ENCODE results near the gene CDH20.

CDH20 gene

GRCh38 chr18:61334491-61334850 is 1.2 kb downstream of the CDH20 start:
- H3K9me3 ChIP-seq (ENCODE audit: control insufficient read depth, insufficient read depth, low read length): no peaks in the 10 kb centered on the region; the same call in 1 of the 2 replicates
- H3K9me2 ChIP-seq (replicated peaks; ENCODE audit: control insufficient read depth, low read length): no peaks in the 10 kb centered on the region
- H3K36me3 ChIP-seq (ENCODE audit: control insufficient read depth, low read length): no peaks in the 10 kb centered on the region
- H3K4me2 ChIP-seq (ENCODE audit: low read length): no peak overlapping the region
- no peaks in the 10 kb centered on the region for H3K79me2 ChIP-seq (ENCODE audit: control insufficient read depth, low read length)
- H3K27ac ChIP-seq (ENCODE audit: low read depth, low read length): no peak overlapping the region
- TF ChIP-seq CTCF (IDR thresholded peaks at IDR 0.05; ENCODE audit: low read depth, low read length, poor library complexity, severe bottlenecking) (no peak), EZH2phosphoT487 (IDR thresholded peaks at IDR 0.05; ENCODE audit: borderline replicate concordance, low read length) (no peak)
- no peaks in the 10 kb centered on the region for H4K20me1 ChIP-seq (ENCODE audit: control insufficient read depth, insufficient read depth, low read depth, low read length)
- no peaks in the 10 kb centered on the region for H3K27me3 ChIP-seq (ENCODE audit: control insufficient read depth, low read length)
- H3K4me3 ChIP-seq (ENCODE audit: low read length): no peak overlapping the region
- H3F3A ChIP-seq (ENCODE audit: control insufficient read depth, insufficient read depth): no peaks in the 10 kb centered on the region
- H3K4me1 ChIP-seq (ENCODE audit: control insufficient read depth, low read length): no peaks in the 10 kb centered on the region

- Histone ChIP-seq H3K4me1 (ENCODE audit: control insufficient read depth, low read length) (no peaks in the 10 kb centered on the region), H3K27me3 (ENCODE audit: control insufficient read depth, low read length) (no peaks in the 10 kb centered on the region), H3K79me2 (ENCODE audit: control insufficient read depth, low read length) (no peaks in the 10 kb centered on the region), H3K27ac (ENCODE audit: low read depth, low read length) (no peak overlapping the region), H3K36me3 (ENCODE audit: control insufficient read depth, low read length) (no peaks in the 10 kb centered on the region), H3F3A (ENCODE audit: control insufficient read depth, insufficient read depth) (no peaks in the 10 kb centered on the region), H3K9me2 (replicated peaks; ENCODE audit: control insufficient read depth, low read length) (no peaks in the 10 kb centered on the region), H4K20me1 (ENCODE audit: control insufficient read depth, insufficient read depth, low read depth, low read length) (no peaks in the 10 kb centered on the region), H3K9me3 (ENCODE audit: control insufficient read depth, insufficient read depth, low read length) (no peaks in the 10 kb centered on the region; the same call in 1 of the 2 replicates), H3K4me2 (ENCODE audit: low read length) (no peak overlapping the region), H3K4me3 (ENCODE audit: low read length) (no peak overlapping the region)
- TF ChIP-seq CTCF (IDR thresholded peaks at IDR 0.05; ENCODE audit: low read depth, low read length, poor library complexity, severe bottlenecking) (no peak), EZH2phosphoT487 (IDR thresholded peaks at IDR 0.05; ENCODE audit: borderline replicate concordance, low read length) (no peak)
Observed at GRCh38 chr18:61334951-61335683, 1.9 kb downstream of the CDH20 start.

- Histone ChIP-seq H3K4me1 (ENCODE audit: control insufficient read depth, low read length) (no peaks in the 10 kb centered on the region), H3F3A (ENCODE audit: control insufficient read depth, insufficient read depth) (no peaks in the 10 kb centered on the region), H3K27ac (ENCODE audit: low read depth, low read length) (no peak overlapping the region), H3K27me3 (ENCODE audit: control insufficient read depth, low read length) (no peaks in the 10 kb centered on the region), H3K9me3 (ENCODE audit: control insufficient read depth, insufficient read depth, low read length) (no peaks in the 10 kb centered on the region; the same call in 1 of the 2 replicates), H3K36me3 (ENCODE audit: control insufficient read depth, low read length) (no peaks in the 10 kb centered on the region), H3K4me3 (ENCODE audit: low read length) (no peak overlapping the region), H3K79me2 (ENCODE audit: control insufficient read depth, low read length) (no peaks in the 10 kb centered on the region), H4K20me1 (ENCODE audit: control insufficient read depth, insufficient read depth, low read depth, low read length) (no peaks in the 10 kb centered on the region), H3K4me2 (ENCODE audit: low read length) (no peak overlapping the region), H3K9me2 (replicated peaks; ENCODE audit: control insufficient read depth, low read length) (no peaks in the 10 kb centered on the region)
- TF ChIP-seq CTCF (IDR thresholded peaks at IDR 0.05; ENCODE audit: low read depth, low read length, poor library complexity, severe bottlenecking) (no peak), EZH2phosphoT487 (IDR thresholded peaks at IDR 0.05; ENCODE audit: borderline replicate concordance, low read length) (no peak)
Observed at GRCh38 chr18:61335684-61336555, 2.7 kb downstream of the CDH20 start.

All from DOHH2 (cell line).